HepG2 (cell line): Measurements from ENCODE around the gene NTMT1. TPM values are rescaled to one million over a fixed set of nuclear protein-coding genes. Genes with fewer than 3 reads are reported as not detected.
A peak's percentile ranks its signal among the peaks of the same experiment; 100 is the strongest.

Experiments used
- ATF1 ChIP-seq: IDR thresholded peaks from 2 replicates; pipeline ENCODE4 v1.6.1; 2016; ENCODE audit warnings: mild to moderate bottlenecking, control low read depth
- FOXP4 ChIP-seq: sonication (generic); formaldehyde crosslinking; IDR thresholded peaks from 2 replicates; pipeline ENCODE4 v1.4.0; 2020; ENCODE audit warnings: missing genetic modification reagents
- RARG ChIP-seq: sonication (generic); formaldehyde crosslinking; IDR thresholded peaks from 2 replicates; pipeline ENCODE4 v1.4.0; 2020; ENCODE audit warnings: low read depth, mild to moderate bottlenecking, missing genetic modification reagents
- RCOR2 ChIP-seq: IDR thresholded peaks from 2 replicates; pipeline ENCODE4 v1.6.1; 2016; ENCODE audit warnings: missing biosample characterization, missing genetic modification reagents
- SIX4 ChIP-seq: sonication (generic); formaldehyde crosslinking; IDR thresholded peaks from 2 replicates; pipeline ENCODE4 v1.4.0; 2020; ENCODE audit warnings: missing genetic modification reagents
- TEAD2 ChIP-seq: sonication (generic); formaldehyde crosslinking; IDR thresholded peaks from 2 replicates; pipeline ENCODE4 v1.9.0; 2021; ENCODE audit warnings: missing genetic modification reagents
- ZNF121 ChIP-seq: sonication (generic); formaldehyde crosslinking; IDR thresholded peaks from 2 replicates; pipeline ENCODE4 v1.5.0; 2020; ENCODE audit warnings: mild to moderate bottlenecking, missing genetic modification reagents
- ZNF337 ChIP-seq: sonication (generic); formaldehyde crosslinking; IDR thresholded peaks from 2 replicates; pipeline ENCODE4 v1.5.1; 2020; ENCODE audit warnings: missing genetic modification reagents, low read depth, mild to moderate bottlenecking, borderline replicate concordance
- ZNF629 ChIP-seq: sonication (generic); formaldehyde crosslinking; conservative IDR thresholded peaks from 2 replicates; pipeline ENCODE4 v1.5.0; 2020; ENCODE audit warnings: missing genetic modification reagents
- polyA plus RNA-seq, 8 experiments: library from polyadenylated mRNA; depleted of rRNA in 3 of 8; stranded (reverse) in 7 of 8; unstranded in 1 of 8; fragments of >200 nt; fragmentation: Illumina TruSeq in 4 of 8; extraction: Trizol in 4 of 8; gene quantifications; 2 replicates each; pipeline versions ENCODE4 v1.2.1 to v1.2.3, GENCODE V29; 2011 to 2016; ENCODE audit warnings: low read depth in 4 of 8, missing spikeins in 1 of 8, mixed read lengths in 1 of 8; ENCODE audit not compliant: insufficient read depth in 1 of 8
- total RNA-seq, 5 experiments: library from RNA; depleted of rRNA; stranded (reverse); fragments of >200 nt; fragmentation: Illumina TruSeq; extraction: Trizol; gene quantifications; 2 replicates each; pipeline ENCODE4 v1.2.3, GENCODE V29; 2016; ENCODE audit warnings: low read depth in 1 of 5
- TF ChIP-seq, protein P1 (sequence below): sonication (generic); formaldehyde crosslinking; IDR thresholded peaks from 2 replicates; pipeline ENCODE4 v1.5.1; 2020; ENCODE audit warnings: mild to moderate bottlenecking, missing genetic modification reagents, borderline replicate concordance
- TF ChIP-seq, protein P2 (sequence below): sonication (generic); formaldehyde crosslinking; IDR thresholded peaks from 2 replicates; pipeline ENCODE4 v1.4.0; 2020; ENCODE audit warnings: mild to moderate bottlenecking, missing genetic modification reagents

NTMT1 gene
- total and polyA plus RNA-seq, 2 of the 13 experiments (the other 11 are each of a cell fraction or from before 2014, with no cell fraction given): 49.1 to 53.8 TPM

DNA sequence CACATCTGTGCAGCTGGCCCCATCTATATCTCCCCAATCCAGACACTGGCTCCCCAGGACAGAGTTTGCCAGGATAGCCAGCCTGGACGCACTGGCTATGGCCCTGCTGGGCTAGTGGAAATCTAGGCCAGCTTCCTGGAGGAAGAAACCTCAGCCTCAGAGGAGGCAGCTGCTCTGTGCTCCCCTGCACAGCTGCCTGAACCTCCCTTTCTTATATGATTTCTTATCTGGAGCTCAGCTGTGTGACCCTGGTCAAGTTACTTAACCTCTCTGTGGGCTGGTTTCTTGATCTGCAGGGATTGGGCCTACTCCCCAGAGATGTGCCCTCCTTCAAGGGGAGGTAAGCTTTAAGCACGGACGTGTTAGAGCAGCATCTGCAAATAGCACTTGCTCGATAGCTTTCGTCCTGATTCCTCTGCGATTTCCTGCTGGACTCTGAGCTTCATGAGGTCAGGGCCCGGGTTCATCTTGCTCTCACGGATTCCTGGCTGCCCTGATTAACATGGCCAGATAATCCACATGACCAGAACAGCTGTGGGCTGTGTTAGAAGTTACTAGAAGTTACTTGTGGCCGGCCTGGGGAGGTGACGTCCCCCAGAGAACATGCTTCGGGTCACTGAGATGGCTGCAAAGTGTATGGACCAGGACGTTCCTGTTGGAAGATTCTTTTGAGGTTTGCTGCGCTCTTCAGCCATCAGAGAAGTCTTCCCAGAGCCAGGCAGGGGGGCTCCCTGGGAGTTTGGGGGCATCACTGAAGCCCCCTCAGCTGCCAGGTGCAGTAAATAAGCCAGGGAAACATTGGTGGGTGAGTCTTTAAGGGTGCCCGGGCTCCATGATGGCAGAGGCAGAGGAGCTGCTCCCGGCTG is 19.6 kb upstream of the NTMT1 start (continued):
- TF ChIP-seq ZNF337 (CRISPR knock-in tag) (no peak), ZNF629 (CRISPR knock-in tag) (no peak; the same call in 1 of the 2 replicates), RARG (CRISPR knock-in tag) (no peak), SIX4 (CRISPR knock-in tag) (no peak), TEAD2 (CRISPR knock-in tag) (no peak), ZNF121 (peak; percentile 29; the same call in 1 of the 2 replicates), FOXP4 (CRISPR knock-in tag) (0 out of 2 replicates have a peak, but pooled peaks have one; percentile 49), ATF1 (no peak), RCOR2 (CRISPR knock-in tag) (peak; percentile 88)
- TF ChIP-seq, protein P1, sequence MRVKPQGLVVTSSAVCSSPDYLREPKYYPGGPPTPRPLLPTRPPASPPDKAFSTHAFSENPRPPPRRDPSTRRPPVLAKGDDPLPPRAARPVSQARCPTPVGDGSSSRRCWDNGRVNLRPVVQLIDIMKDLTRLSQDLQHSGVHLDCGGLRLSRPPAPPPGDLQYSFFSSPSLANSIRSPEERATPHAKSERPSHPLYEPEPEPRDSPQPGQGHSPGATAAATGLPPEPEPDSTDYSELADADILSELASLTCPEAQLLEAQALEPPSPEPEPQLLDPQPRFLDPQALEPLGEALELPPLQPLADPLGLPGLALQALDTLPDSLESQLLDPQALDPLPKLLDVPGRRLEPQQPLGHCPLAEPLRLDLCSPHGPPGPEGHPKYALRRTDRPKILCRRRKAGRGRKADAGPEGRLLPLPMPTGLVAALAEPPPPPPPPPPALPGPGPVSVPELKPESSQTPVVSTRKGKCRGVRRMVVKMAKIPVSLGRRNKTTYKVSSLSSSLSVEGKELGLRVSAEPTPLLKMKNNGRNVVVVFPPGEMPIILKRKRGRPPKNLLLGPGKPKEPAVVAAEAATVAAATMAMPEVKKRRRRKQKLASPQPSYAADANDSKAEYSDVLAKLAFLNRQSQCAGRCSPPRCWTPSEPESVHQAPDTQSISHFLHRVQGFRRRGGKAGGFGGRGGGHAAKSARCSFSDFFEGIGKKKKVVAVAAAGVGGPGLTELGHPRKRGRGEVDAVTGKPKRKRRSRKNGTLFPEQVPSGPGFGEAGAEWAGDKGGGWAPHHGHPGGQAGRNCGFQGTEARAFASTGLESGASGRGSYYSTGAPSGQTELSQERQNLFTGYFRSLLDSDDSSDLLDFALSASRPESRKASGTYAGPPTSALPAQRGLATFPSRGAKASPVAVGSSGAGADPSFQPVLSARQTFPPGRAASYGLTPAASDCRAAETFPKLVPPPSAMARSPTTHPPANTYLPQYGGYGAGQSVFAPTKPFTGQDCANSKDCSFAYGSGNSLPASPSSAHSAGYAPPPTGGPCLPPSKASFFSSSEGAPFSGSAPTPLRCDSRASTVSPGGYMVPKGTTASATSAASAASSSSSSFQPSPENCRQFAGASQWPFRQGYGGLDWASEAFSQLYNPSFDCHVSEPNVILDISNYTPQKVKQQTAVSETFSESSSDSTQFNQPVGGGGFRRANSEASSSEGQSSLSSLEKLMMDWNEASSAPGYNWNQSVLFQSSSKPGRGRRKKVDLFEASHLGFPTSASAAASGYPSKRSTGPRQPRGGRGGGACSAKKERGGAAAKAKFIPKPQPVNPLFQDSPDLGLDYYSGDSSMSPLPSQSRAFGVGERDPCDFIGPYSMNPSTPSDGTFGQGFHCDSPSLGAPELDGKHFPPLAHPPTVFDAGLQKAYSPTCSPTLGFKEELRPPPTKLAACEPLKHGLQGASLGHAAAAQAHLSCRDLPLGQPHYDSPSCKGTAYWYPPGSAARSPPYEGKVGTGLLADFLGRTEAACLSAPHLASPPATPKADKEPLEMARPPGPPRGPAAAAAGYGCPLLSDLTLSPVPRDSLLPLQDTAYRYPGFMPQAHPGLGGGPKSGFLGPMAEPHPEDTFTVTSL (CRISPR knock-in tag): no peak; the same call in 1 of the 2 replicates
- TF ChIP-seq, protein P2, sequence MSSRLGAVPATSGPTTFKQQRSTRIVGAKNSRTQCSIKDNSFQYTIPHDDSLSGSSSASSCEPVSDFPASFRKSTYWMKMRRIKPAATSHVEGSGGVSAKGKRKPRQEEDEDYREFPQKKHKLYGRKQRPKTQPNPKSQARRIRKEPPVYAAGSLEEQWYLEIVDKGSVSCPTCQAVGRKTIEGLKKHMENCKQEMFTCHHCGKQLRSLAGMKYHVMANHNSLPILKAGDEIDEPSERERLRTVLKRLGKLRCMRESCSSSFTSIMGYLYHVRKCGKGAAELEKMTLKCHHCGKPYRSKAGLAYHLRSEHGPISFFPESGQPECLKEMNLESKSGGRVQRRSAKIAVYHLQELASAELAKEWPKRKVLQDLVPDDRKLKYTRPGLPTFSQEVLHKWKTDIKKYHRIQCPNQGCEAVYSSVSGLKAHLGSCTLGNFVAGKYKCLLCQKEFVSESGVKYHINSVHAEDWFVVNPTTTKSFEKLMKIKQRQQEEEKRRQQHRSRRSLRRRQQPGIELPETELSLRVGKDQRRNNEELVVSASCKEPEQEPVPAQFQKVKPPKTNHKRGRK (CRISPR knock-in tag): no peak
- TF ChIP-seq, all 625 proteins: peak for 196
